ENCODE data around the gene MFSD12.
A peak's percentile ranks its signal among the peaks of the same experiment; 100 is the strongest.

Gene MFSD12

DNA sequence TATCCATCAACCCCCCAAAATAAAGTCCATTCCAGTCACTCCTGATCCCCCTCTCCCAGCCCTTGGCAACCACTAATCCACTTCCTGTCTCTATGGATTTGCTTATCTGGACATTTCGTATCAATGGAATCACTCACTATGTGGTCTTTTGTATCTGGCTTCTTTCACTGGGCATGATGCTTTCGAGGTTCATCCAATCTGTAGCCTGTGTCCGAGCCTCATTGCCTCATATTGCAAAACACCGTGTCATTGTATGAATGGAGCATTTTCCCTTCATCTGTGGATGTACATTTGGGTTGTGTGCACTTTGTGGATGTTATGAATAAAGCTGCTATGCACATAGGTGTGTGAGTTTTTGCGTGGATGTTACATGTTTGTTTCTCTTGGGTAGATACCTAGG lies 52.7 kb downstream of the MFSD12 start:
- Histone ChIP-seq H3K4me3 (ENCODE audit: low read depth, low read length) (no peak overlapping the region), H3K27me3 (replicated peaks) (no peaks in the 10 kb centered on the region), H3K27ac (no peak overlapping the region), H3K36me3 (replicated peaks) (peaks cover 6% of the 10 kb centered on the region)
- TF ChIP-seq, protein P1, sequence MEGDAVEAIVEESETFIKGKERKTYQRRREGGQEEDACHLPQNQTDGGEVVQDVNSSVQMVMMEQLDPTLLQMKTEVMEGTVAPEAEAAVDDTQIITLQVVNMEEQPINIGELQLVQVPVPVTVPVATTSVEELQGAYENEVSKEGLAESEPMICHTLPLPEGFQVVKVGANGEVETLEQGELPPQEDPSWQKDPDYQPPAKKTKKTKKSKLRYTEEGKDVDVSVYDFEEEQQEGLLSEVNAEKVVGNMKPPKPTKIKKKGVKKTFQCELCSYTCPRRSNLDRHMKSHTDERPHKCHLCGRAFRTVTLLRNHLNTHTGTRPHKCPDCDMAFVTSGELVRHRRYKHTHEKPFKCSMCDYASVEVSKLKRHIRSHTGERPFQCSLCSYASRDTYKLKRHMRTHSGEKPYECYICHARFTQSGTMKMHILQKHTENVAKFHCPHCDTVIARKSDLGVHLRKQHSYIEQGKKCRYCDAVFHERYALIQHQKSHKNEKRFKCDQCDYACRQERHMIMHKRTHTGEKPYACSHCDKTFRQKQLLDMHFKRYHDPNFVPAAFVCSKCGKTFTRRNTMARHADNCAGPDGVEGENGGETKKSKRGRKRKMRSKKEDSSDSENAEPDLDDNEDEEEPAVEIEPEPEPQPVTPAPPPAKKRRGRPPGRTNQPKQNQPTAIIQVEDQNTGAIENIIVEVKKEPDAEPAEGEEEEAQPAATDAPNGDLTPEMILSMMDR (IDR thresholded peaks at IDR 0.05; ENCODE audit: low read depth, low read length, missing control alignments) = no peak
- DNase-seq = no peak
- in situ Hi-C loops (cut with HindIII; ENCODE audit: low pct_ligation_motif_present, low sequenced_read_pairs) = no loop called here

DNA sequence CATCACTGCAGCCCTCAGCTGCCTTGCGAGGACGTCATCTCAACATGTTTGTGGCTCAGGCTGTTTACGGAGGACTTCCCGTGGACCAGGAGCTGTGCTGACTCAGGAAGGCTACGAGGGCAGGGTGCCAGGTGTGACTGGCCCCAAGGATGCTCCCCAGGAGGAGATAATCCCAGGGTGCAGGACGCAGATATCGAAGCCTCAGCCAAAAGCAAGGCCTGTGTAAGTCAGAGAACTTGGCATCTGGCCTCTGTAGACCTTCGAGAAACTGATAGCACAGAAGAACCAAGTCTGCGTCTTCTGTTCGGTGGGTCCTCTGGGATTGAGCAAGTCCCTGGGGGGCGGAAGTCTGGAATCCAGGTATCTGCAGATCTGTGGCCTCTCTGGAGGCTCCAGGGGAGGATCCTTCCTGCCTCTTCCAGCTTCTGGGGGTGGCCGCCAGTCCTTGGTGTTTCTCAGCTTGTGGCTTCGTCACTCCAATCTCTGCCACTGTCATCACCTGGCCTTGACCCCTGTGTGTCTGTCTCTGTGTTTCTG lies 54.3 kb downstream of the MFSD12 start:
- TF ChIP-seq, protein P1 (IDR thresholded peaks at IDR 0.05; ENCODE audit: low read depth, low read length, missing control alignments) = no peak
- no peaks in the 10 kb centered on the region for H3K27me3 ChIP-seq (replicated peaks)
- in situ Hi-C loops (cut with HindIII; ENCODE audit: low pct_ligation_motif_present, low sequenced_read_pairs) = no loop called here
- peaks cover 4% of the 10 kb centered on the region for H3K36me3 ChIP-seq (replicated peaks)
- H3K27ac ChIP-seq = no peak overlapping the region
- no peak overlapping the region for H3K4me3 ChIP-seq (ENCODE audit: low read depth, low read length)
- no peak for DNase-seq

DNA sequence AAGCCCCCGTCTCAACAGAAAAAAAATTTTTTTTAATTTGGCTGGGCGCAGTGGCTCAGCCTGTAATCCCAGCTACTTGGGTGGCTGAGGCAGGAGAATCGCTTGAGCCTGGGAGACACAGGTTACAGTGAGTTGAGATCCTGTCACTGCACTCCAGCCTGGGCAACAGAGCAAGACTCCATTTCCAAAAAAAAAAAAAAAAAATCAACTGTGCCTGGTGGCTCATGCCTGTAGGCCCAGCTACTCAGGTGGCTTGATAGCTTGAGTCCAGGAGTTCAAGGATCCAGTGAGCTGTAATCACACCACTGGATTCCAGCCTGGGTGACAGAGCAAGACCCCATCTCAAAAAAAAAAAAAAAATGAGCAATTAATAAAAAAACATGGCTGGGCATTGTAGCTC lies 55.6 kb downstream of the MFSD12 start:
- H3K27ac ChIP-seq = no peak overlapping the region
- H3K36me3 ChIP-seq (replicated peaks) = peaks cover 7% of the 10 kb centered on the region
- in situ Hi-C loops (cut with HindIII; ENCODE audit: low pct_ligation_motif_present, low sequenced_read_pairs) = no loop called here
- no peaks in the 10 kb centered on the region for H3K27me3 ChIP-seq (replicated peaks)
- TF ChIP-seq, protein P1 (IDR thresholded peaks at IDR 0.05; ENCODE audit: low read depth, low read length, missing control alignments) = no peak
- no peak for DNase-seq
- no peak overlapping the region for H3K4me3 ChIP-seq (ENCODE audit: low read depth, low read length)

DNA sequence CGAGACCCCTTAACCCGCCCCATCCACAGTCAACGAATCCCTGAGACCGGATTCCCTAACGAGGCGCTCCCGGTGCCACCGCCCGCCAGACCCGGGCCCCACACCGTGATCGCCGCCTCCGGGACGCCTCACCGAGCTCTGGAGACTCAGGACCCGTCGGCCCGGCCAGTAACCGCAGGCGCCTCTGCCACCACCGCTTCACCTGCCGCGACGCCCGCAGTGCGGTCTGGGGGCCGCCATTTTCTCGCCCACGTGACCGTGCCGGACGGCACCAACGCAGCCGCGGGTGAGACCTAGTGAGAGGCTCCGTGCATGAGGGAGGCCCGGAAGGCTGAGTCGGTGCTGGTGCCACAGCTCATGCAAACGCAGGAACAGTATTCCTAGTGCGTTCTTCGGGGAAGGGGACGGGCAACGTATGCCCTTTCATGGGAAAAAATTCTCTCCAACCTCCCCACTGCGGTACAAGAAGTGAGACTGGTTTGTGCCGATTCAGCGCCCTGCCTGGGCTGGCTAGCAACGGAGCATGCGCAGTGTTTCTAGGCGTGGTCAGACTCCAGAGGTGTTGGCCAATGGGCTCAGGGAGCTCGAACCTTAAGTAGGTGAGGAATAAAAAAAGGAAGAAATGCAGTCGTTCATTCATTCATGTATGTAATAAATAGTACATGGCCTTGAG lies 56.8 kb downstream of the MFSD12 start, which contains the start of gene DOHH:
TSS of gene DOHH (minus strand) at position 246 of the 673 bp plus-strand sequence. CDS start 3,860 bp downstream, outside the sequence.
- TF ChIP-seq, protein P1 (IDR thresholded peaks at IDR 0.05; ENCODE audit: low read depth, low read length, missing control alignments) = no peak
- peak; percentile 96 for DNase-seq
- H3K27me3 ChIP-seq (replicated peaks) = no peaks in the 10 kb centered on the region
- H3K27ac ChIP-seq = peak within 1 kb of the TSS; percentile 100
- peak within 1 kb of the TSS; percentile 93 for H3K4me3 ChIP-seq (ENCODE audit: low read depth, low read length)
- in situ Hi-C loops (cut with HindIII; ENCODE audit: low pct_ligation_motif_present, low sequenced_read_pairs) = no loop called here
- peaks cover 16% of the 10 kb centered on the region for H3K36me3 ChIP-seq (replicated peaks)

DNA sequence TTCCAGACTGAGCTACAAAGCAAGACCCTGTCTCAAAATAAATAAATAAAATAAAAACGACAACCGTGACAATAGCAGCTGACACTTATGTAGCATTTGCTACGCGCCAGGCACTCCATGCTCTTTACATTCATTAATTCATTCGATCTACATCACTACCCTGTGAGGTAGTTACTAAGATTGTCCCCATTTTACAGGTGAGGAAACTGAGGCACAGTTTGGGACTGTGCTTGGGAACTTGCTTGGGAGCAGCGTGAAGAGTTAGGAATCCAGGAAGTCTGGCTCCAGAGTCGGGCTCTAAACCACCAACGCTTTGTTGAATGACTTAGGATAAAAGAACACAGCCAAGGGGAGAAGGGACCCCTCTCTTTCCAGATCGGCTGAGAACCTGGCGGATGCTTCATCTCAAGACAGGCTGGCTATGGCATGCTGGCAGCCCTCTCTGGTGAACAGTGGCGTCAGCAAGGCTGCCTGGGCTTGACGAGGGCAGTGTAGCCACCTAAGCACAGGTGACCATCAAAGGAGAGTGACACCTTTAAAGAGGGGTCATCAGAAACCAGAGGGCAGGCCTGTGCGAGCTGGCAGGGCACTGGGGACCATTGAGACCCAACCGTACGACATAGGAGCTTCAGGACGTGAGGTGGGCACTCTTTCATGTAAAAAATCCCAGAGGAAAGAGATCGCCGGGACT lies 57.5 kb downstream of the MFSD12 start:
- H3K36me3 ChIP-seq (replicated peaks) = peaks cover 22% of the 10 kb centered on the region
- TF ChIP-seq, protein P1 (IDR thresholded peaks at IDR 0.05; ENCODE audit: low read depth, low read length, missing control alignments) = no peak
- in situ Hi-C loops (cut with HindIII; ENCODE audit: low pct_ligation_motif_present, low sequenced_read_pairs) = no loop called here
- peak overlapping the region; percentile 93 for H3K4me3 ChIP-seq (ENCODE audit: low read depth, low read length)
- peak overlapping the region; percentile 100 for H3K27ac ChIP-seq
- H3K27me3 ChIP-seq (replicated peaks) = no peaks in the 10 kb centered on the region
- no peak for DNase-seq
